Activated T-cell treated with anti-CD3 and anti-CD28 coated beads for 24 hours (primary cell): ENCODE data around the gene RGS7.
"Not testable (repeated sequence)": the region's sequence is repeated elsewhere in the genome, so short reads cannot be mapped to it uniquely, and the experiment has no call there.

Source experiments
- DNase-seq: peaks from one replicate; pipeline ENCODE4 v3.0.0-alpha.2; 2020; ENCODE audit warnings: low read depth

RGS7 gene

DNA sequence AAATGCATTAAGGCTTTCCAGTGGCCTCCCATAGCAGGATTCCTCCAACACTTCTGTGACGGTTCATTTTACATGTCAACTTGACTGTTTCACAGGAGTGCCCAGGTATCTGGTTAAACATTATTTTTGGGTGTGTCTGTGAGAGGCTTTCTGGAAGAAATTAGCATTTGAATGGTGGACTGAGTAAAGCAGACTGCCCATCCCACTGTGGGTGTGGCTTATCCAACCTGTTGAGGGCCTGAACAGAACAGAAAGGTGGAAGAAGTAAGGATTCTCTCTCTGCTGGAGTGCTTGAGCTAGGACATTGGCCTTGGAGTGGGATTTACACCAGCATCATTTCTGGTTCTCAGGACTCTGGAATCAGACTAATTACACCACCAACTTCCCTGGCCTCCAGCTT, 85.6 kb downstream of the RGS7 start:
- no peak for DNase-seq

DNA sequence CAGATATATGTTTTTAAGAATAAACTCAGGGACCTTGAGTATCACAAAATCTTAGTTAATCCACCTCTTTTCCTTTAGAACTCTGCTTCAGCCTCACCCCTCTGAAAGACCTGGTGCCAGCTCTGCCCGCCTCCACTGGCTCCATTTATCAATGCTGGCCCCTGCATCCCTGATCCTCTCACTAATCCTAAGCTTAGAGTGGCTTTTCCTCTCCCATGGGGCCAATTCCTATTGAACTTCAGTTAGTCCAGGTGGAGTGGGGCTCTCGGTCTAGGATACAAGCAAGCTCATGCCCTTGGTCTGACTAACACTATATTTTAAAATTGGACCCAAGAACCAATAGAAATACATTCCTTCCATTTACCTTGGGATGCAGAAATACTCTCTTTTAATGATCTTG, 87.0 kb downstream of the RGS7 start:
- no peak for DNase-seq

DNA sequence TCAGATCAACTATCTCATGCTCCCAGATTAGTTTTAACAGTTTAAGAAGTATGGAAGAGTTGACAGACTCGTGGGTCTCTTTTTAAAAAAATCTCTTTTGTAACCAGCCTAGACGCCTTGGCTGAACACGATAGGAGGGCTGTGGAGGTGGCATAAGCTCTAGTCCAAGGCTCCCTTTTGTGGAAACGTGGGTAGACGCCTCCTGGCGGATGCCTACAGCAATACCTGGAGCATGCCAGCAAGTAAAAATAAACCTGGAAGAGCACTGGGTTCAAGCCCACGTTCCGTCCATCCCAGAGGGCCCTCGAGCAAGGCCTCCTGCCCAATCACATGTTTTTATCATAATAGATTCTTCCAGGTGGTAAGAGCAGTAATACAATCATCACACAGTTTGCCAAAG, 87.9 kb downstream of the RGS7 start:
- no peak for DNase-seq

- no peak for DNase-seq
These were observed 90.9 kb downstream of the RGS7 start for GRCh38 chr1:241266121-241266520.

DNA sequence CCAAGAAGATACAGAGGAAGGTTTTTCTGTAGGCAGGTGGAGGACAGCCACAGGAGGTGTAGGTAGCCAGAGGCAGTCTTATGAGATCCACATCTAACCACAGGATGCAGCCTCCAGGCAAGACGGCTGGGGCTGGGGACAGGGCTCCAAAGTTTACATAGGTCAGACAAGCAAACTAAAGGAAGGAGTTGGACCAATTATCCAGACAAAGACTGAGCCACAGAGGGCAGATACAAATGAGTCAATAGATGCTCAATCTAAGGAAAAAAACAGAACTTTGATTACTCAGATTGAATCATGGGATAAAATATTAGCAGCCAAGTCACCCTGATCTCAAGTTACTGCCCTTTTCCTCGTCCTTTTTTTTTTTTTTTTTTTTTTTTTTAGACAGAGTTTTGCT, 91.6 kb downstream of the RGS7 start:
- no peak for DNase-seq

DNA sequence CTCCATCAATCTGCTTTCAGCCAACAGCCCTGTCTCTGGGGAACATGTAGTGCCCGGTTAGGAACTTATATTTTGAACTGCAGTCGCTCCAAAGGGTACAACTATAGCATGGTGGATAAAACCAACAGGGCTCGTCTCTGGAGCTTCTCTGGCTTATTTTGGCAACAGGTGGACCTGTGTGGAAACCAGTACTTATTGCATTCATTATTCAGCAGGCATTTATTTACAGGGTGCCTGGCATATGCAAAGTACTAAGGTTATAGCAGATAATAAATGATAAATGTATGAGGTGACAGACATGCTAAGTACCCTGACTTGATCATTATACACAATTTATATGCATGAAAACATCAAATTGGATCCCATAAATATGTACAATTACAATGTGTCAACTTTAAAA, 93.7 kb downstream of the RGS7 start:
- DNase-seq = no peak

GRCh38 chr1:241253471-241253870, 103.5 kb downstream of the RGS7 start:
- no peak for DNase-seq

DNA sequence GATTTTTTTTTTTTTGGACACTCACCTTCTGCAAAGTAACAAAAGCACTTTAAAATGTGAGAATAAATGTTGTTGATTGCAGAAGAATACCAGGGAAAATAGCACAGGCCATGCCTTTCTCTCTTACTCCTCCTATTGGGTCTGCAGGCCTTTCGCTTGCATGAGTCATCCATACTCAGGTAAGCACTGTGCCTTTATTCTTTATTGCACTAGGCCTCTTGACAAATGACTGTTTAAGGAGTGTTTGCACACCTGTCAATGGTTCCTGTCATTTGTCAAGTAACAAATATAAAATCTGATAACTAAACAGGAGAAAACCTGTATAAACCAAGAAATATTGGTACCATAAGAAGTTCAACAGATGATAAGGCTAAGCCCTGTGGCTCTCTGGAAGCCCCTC, 106.5 kb downstream of the RGS7 start:
- DNase-seq = no peak

DNA sequence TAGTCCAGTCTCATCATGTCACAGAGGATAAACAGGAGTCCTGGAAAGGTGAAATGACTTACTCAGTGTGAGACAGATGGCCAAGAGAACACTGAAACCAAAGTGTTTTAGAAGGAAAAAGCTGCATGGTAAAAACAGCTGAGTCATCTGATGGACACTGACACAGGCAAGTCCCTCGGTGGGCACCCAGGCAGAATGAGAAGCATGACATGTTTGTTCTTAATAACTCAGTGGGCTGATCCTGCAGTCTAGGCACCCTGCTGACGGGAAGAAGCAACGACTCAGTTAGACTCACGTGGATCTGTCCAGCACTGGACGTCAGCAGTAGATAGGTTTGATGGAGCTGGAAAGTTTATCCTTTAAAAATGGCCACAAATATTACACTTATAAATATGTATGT, 116.9 kb downstream of the RGS7 start:
- no peak for DNase-seq

GRCh38 chr1:241237873-241238272, 119.1 kb downstream of the RGS7 start:
- DNase-seq = no peak

DNA sequence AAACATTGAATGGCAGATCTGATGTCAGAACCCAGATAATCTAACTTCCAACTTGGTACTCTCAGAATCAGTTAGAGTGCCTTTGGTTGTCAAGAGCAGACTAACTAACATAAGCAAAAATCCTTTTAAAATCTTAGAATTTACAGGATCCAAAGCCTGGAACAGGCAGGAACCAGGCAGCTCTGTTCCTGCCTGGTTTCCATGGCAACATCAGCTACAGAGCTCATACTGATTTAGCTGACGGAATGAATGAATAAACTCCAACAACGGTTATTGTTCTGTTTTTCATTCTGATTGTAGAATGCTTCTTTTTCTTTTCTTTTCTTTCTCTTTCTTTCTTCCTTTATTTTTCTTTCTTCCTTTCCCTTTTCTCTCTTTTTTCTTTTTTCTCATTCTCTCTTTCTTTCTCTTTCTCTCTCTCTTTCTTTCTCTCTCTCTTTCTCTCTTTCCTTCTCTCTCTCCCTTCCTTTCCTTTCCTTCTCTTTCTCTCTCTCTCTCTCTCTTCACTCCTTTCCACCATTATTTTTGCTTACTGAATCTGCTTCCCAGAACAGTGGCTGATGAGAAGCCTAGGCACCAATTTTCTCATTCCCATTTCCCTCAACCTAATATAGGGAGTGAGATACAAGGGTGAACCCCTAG, 121.6 kb downstream of the RGS7 start:
- DNase-seq = no peak

- DNase-seq = no peak
These were observed 127.3 kb downstream of the RGS7 start for GRCh38 chr1:241229711-241230110.

GRCh38 chr1:241229216-241229615, 127.8 kb downstream of the RGS7 start:
- DNase-seq = no peak

GRCh38 chr1:241228339-241228738, 128.7 kb downstream of the RGS7 start:
- no peak for DNase-seq

- DNase-seq = no peak
These were observed 131.3 kb downstream of the RGS7 start for GRCh38 chr1:241225741-241226140.

- DNase-seq = not testable (repeated sequence)
These were observed 132.8 kb downstream of the RGS7 start for GRCh38 chr1:241224189-241224588.

DNA sequence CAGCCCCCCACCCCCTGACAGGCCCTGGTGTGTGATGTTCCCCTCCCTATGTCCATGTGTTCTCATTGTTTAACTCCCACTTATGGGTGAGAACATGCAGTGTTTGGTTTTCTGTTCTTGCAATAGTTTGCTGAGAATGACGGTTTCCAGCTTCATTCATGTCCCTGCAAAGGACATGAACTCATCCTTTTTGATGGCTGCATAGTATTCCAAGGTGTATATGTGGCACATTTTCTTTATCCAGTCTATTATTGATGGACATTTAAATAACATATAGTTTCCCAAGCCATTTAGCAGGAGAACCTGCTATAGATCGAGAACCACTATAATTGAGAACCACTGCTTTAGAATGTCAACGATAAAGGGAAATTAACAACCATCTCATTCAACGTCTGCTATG, 134.2 kb downstream of the RGS7 start:
- not testable (repeated sequence) for DNase-seq

DNA sequence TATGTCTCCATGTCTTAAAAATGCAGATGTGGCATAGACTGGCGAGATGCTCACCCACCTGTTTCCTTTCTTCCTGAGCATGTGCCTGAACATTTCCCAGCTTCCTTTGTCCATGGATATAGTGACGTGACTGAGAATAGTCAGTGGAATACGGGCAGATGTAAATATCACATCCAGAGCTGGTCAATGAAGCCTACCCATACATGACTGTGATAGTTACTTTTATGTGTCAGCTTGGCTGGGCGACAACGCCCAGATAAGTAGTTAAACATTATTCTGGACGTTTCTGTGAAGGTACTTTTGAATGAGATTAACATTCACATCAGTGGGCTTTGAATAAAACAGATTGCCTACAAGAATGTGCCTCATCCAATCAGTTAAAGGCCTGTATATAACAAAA, 135.7 kb downstream of the RGS7 start:
- DNase-seq = no peak

- DNase-seq = not testable (repeated sequence)
These were observed 136.1 kb downstream of the RGS7 start for GRCh38 chr1:241220913-241221312.

DNA sequence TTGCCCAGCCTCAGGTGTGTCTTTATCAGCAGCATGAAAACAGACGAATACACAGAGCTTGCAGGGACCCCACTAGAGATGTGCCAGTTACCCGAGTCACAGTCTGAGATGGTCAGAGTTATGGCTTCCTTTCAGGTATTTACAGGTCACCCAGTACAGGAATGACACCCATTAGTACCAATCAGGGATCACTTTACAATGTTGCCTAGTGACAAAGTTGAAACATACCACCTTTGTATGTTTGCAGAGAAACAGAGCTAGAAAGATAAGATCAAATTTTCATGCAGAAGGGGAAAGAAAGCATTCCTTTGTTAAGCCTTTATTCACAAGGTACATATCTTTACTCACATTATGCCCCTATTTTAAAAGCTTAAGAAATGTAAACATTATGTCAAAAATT, 137.6 kb downstream of the RGS7 start:
- no peak for DNase-seq

DNA sequence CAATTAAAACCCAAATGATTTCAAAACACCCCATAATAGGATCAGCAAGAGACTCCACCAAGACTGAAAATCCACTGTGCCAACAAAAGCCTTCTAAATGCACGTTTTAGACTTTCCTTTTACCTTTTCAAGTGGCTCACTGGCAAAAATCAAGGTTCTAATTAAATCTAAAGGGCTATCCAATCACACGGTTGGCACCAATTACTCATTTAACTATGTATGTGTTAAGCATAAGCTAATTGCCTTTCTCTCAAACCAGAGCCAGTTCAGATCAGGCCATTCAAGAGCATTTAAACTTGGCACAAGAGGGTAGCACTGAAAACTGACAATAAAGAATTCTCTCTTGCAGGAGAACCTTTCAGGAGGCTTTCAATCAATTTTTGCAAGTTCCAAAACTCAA, 139.5 kb downstream of the RGS7 start:
- DNase-seq = no peak

GRCh38 chr1:241215683-241216082, 141.3 kb downstream of the RGS7 start:
- DNase-seq = no peak

- no peak for DNase-seq
These were observed 141.8 kb downstream of the RGS7 start for GRCh38 chr1:241215203-241215602.

GRCh38 chr1:241213139-241213538, 143.9 kb downstream of the RGS7 start:
- no peak for DNase-seq

DNA sequence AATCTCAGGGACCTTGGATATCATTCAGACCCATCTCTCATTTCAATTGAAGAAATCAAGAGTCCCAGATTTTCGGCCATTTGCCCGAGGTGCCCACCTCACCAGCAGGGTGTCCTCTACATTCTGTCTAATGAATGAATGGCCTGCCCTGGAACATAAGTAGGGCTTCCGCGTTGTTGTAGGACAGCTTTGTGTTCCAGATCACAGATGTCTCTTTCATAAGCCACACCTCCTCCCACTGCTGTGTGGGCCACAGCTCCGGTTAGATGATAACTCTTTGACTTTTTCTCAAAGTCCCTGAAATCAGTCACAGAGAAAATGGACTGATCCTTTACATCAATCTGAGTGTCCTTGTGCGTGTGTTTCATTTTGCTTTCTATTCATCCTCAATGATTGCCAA, 144.4 kb downstream of the RGS7 start:
- no peak for DNase-seq
